CD8-positive, alpha-beta memory T cell (primary cell): ENCODE data around the gene DCC. TPM values are rescaled to one million over a fixed set of nuclear protein-coding genes. Genes with fewer than 3 reads are reported as not detected.

ENCODE experiments used
- CTCF ChIA-PET: fragments of 350-600 bp; sonication (Branson Sonifier 250); formaldehyde crosslinking; loops from one replicate; lab custom pipeline; 2021; ENCODE audit warnings: antibody characterized with exemption; lab: Charles Lee
- POLR2A ChIA-PET: fragments of 350-600 bp; sonication (Branson Sonifier 250); formaldehyde crosslinking; loops from one replicate; lab custom pipeline; 2021; ENCODE audit warnings: antibody characterized with exemption; lab: Charles Lee
- DNase-seq, 5 donors: peaks; one replicate each; pipeline versions ENCODE4 v3.0.0 to v3.0.0-alpha.2; 2020 to 2022; ENCODE audit warnings: mixed read lengths in 1 of 5
- H3K27ac ChIP-seq: one replicate; pipeline ENCODE4 v1.7.0; 2013; ENCODE audit warnings: low read depth, mild to moderate bottlenecking, low read length, moderate library complexity
- H3K27me3 ChIP-seq: 2 replicates; pipeline ENCODE4 v1.7.0; 2013; ENCODE audit warnings: low read length, mild to moderate bottlenecking; ENCODE audit not compliant: insufficient read depth, poor library complexity, severe bottlenecking
- H3K36me3 ChIP-seq: 2 replicates; pipeline ENCODE4 v1.7.0; 2013; ENCODE audit warnings: mild to moderate bottlenecking, low read length, moderate library complexity; ENCODE audit not compliant: insufficient read depth
- H3K4me1 ChIP-seq: 2 replicates; pipeline ENCODE4 v1.7.0; 2013; ENCODE audit warnings: mild to moderate bottlenecking, low read length, moderate library complexity; ENCODE audit not compliant: insufficient read depth
- H3K4me3 ChIP-seq: 2 replicates; pipeline ENCODE4 v1.7.0; 2013; ENCODE audit warnings: mild to moderate bottlenecking, low read length
- H3K9me3 ChIP-seq: 2 replicates; pipeline ENCODE4 v1.7.0; 2013; ENCODE audit warnings: mild to moderate bottlenecking, low read length
- H3K27ac Mint-ChIP-seq, 8 donors: one replicate each; pipeline ENCODE4 v1.8.0; 2020 to 2021; ENCODE audit warnings: mixed read lengths in 8 of 8, mild to moderate bottlenecking in 6 of 8, inconsistent platforms in 3 of 8, moderate library complexity in 3 of 8
- H3K27me3 Mint-ChIP-seq, 2 donors: one replicate each; pipeline ENCODE4 v1.8.0; 2020 to 2021; ENCODE audit warnings: mixed read lengths in 2 of 2, mild to moderate bottlenecking in 1 of 2, moderate library complexity in 1 of 2
- H3K36me3 Mint-ChIP-seq, 3 donors: one replicate each; pipeline ENCODE4 v1.8.0; 2020 to 2021; ENCODE audit warnings: mixed read lengths in 3 of 3, inconsistent platforms in 1 of 3, mild to moderate bottlenecking in 1 of 3
- H3K4me1 Mint-ChIP-seq, 3 donors: one replicate each; pipeline ENCODE4 v1.8.0; 2020 to 2021; ENCODE audit warnings: mixed read lengths in 3 of 3, inconsistent platforms in 1 of 3, mild to moderate bottlenecking in 1 of 3
- H3K4me3 Mint-ChIP-seq, 7 donors: one replicate each; pipeline ENCODE4 v1.8.0; 2020 to 2021; ENCODE audit warnings: mixed read lengths in 7 of 7, mild to moderate bottlenecking in 6 of 7, moderate library complexity in 4 of 7, inconsistent platforms in 2 of 7
- H3K9me3 Mint-ChIP-seq, 5 donors: one replicate each; pipeline ENCODE4 v1.8.0; 2020 to 2022; ENCODE audit warnings: mixed read lengths in 5 of 5, mild to moderate bottlenecking in 3 of 5, moderate library complexity in 2 of 5, inconsistent platforms in 1 of 5
- polyA plus RNA-seq: library from polyadenylated mRNA; unstranded; fragments of 300-500 nt; fragmentation: Illumina TruSeq; gene quantifications from one replicate; pipeline ENCODE4 v1.2.3, GENCODE V29; 2021
- total RNA-seq, 2 experiments: library from RNA; stranded (reverse); gene quantifications; one replicate each; pipeline ENCODE4 v1.2.3, GENCODE V29; 2021

The DCC gene
- total and polyA plus RNA-seq, 3 experiments from 2014 or later: not detected

DNA sequence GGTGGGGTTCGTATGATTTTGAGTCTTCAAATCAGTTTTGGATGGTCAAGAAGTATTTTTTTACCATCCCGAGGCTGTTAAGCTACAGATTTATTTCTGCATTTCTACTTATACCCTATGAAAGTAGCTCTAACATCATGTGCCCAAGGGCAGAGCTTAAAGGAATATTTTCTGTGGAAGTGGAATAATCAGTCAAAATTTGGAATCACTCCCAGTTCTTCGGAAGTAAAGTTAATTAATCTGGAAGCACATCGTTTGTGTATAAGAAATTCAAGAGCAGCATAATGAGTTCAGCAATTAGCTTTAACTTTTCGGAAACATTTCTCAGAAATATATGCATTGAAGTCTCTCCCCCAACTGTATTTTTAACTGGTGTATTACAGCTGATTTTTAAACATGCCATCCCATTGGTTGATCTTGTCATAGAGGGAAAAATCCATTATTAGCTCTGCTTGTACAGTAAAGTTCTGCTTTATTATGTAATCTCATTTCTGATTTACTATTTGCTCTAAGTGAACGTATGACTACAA is 510.1 kb downstream of the DCC start:
- Histone ChIP-seq H3K36me3 (no peaks in the 10 kb centered on the region), H3K9me3 (no peaks in the 10 kb centered on the region), H3K4me3 (no peak overlapping the region), H3K27me3 (no peaks in the 10 kb centered on the region), H3K4me1 (no peaks in the 10 kb centered on the region), H3K27ac (no peak overlapping the region)
- ChIA-PET POLR2A (no interaction called here), CTCF (no interaction called here)
- DNase-seq: no peak
- H3K36me3 Mint-ChIP-seq: no peaks in the 10 kb centered on the region
- H3K9me3 Mint-ChIP-seq: peaks cover 0 to 12% (median 0%) of the 10 kb centered on the region in 5 donors
- no peaks in the 10 kb centered on the region for H3K4me1 Mint-ChIP-seq
- no peak overlapping the region for H3K4me3 Mint-ChIP-seq
- no peak overlapping the region for H3K27ac Mint-ChIP-seq
- H3K27me3 Mint-ChIP-seq: no peaks in the 10 kb centered on the region

DNA sequence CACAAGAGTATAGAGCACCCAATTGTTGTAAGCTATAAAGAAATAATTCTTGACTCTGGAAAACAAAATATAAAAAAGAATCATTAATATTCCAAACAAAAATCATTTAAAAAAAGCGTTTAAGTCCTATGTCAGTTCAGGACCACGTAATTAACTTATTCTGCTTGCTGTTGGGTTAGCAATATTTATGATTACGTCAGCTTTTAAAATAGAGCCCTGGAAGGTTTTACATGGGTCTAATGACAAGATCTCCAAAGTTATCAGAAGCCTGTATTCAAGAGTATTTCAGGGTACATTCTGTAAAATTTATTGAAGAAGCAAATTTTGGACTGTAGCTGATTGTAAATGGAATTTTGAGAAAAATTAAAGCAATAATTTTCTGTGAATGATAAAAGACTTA is 521.6 kb downstream of the DCC start:
- Mint-ChIP-seq H3K36me3 (no peaks in the 10 kb centered on the region), H3K9me3 (peaks cover 2 to 13% (median 6%) of the 10 kb centered on the region in 5 donors), H3K27me3 (no peaks in the 10 kb centered on the region), H3K27ac (no peak overlapping the region), H3K4me3 (no peak overlapping the region), H3K4me1 (no peaks in the 10 kb centered on the region)
- Histone ChIP-seq H3K4me1 (no peaks in the 10 kb centered on the region), H3K9me3 (no peaks in the 10 kb centered on the region), H3K4me3 (no peak overlapping the region), H3K36me3 (no peaks in the 10 kb centered on the region), H3K27ac (no peak overlapping the region), H3K27me3 (no peaks in the 10 kb centered on the region)
- no peak for DNase-seq
- POLR2A ChIA-PET: no interaction called here
- CTCF ChIA-PET: no interaction called here

DNA sequence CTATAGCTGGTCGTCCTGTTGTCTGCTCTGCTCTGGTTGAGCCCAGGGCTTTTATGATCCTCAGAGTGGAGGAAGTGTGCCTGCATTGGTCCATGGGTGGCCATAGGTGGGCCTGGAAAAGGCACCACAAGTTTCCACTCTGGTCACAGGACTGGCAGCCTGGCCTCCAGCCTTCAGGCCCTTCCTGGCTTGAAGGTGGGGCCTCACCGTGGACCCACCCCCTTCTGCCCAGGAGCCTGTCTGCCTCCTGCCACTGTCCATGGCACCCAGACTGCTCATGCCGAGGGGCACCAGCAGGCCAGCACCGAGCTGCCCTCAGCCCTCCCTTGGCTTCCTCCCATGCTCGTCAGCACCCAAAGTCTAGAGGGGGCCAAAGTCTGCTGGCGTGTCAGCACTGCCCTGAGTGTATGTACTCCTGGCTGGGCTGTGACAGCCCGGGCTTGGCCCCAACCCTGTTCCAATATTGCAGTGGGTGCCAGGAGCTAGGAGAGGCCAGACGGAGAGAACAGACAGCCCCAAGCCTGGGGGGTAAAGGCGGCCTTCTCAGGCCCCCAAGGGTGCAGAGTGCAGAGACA is 529.4 kb downstream of the DCC start:
- peaks cover 2 to 13% (median 6%) of the 10 kb centered on the region in 5 donors for H3K9me3 Mint-ChIP-seq
- Histone ChIP-seq H3K27ac (no peak overlapping the region), H3K4me1 (no peaks in the 10 kb centered on the region), H3K36me3 (no peaks in the 10 kb centered on the region), H3K27me3 (no peaks in the 10 kb centered on the region), H3K9me3 (no peaks in the 10 kb centered on the region), H3K4me3 (no peak overlapping the region)
- CTCF ChIA-PET: no interaction called here
- H3K27me3 Mint-ChIP-seq: no peaks in the 10 kb centered on the region
- no peak for DNase-seq
- no peak overlapping the region for H3K27ac Mint-ChIP-seq
- no peak overlapping the region for H3K4me3 Mint-ChIP-seq
- no peaks in the 10 kb centered on the region for H3K36me3 Mint-ChIP-seq
- POLR2A ChIA-PET: no interaction called here
- H3K4me1 Mint-ChIP-seq: no peaks in the 10 kb centered on the region

DNA sequence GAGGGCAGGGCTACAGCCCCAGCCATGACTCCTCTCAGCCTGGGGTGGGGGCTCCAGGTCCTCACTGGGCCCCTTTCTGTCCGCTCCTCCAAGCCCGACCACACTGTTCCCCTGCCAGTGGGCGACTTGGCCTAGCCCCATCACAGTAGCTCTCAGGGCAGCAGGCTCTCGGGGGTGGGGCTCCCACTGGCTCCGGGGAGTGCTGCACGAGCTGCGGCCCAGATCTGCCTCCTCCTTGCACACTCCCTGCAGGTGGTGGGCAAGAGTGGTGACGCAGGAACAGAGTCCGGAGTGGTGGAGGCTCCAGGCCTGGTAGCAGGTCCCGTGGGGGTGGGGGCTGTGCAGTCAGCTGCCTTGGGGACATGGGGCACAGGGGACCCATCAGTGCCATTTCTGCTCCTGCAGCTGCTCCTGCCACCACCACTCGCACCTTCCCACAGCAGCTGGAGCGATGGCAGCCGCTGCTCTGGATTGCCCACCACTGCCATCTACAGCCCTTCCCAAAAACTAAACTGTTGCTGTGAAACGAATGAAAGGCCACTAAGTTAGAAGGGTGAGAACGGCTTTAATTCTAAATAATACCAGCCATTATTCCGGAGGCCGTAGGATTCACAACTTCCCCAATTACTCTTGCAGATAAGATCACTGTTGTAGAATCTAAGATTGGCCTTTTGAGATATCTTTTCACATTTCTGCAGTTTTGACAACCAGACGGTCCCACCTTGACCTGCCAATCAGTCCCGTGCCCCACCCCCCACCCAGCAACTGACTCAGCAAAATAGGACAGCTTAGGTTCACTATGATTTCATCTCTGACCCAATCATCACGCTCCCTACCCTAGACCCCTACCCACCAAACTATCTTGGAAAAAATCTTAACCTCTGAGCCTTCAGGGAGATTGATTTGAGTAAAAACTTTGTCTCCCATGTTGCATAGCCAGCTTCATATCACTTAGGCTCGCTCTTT is 530.2 kb downstream of the DCC start:
- POLR2A ChIA-PET: no interaction called here
- Histone ChIP-seq H3K27me3 (no peaks in the 10 kb centered on the region), H3K9me3 (no peaks in the 10 kb centered on the region), H3K4me1 (no peaks in the 10 kb centered on the region), H3K36me3 (no peaks in the 10 kb centered on the region), H3K4me3 (no peak overlapping the region), H3K27ac (no peak overlapping the region)
- no peak overlapping the region for H3K27ac Mint-ChIP-seq
- H3K27me3 Mint-ChIP-seq: no peaks in the 10 kb centered on the region
- CTCF ChIA-PET: no interaction called here
- H3K36me3 Mint-ChIP-seq: no peaks in the 10 kb centered on the region
- H3K4me1 Mint-ChIP-seq: no peaks in the 10 kb centered on the region
- no peak overlapping the region for H3K4me3 Mint-ChIP-seq
- peaks cover 2 to 15% (median 8%) of the 10 kb centered on the region in 5 donors for H3K9me3 Mint-ChIP-seq
- DNase-seq: no peak

DNA sequence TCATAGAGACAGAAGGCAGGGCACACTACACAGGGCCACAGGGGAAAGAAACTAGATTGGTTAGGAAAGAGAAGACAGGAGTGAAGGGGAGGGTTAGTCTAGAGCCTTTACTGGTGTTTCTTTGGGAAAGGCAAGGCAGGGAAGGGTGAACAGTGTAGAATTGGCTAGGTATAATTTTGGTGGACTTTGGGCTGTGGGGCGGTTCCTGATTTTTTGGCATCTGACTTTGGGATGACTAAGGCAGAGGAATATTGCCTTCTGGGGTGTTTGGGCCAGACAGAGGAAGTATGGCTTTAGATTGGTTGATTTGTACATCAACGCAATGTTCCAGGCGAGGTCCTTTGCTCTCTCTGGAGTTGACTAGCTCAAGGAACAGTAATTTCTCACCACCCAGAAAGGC is 534.8 kb downstream of the DCC start:
- no peaks in the 10 kb centered on the region for H3K36me3 ChIP-seq
- DNase-seq: no peak
- Mint-ChIP-seq H3K36me3 (no peaks in the 10 kb centered on the region), H3K4me1 (no peaks in the 10 kb centered on the region), H3K4me3 (no peak overlapping the region), H3K9me3 (peaks cover 2 to 17% (median 6%) of the 10 kb centered on the region in 5 donors), H3K27ac (peak overlapping the region in 1 of 8 donors; percentile 47), H3K27me3 (no peaks in the 10 kb centered on the region)
- POLR2A ChIA-PET: no interaction called here
- H3K27me3 ChIP-seq: no peaks in the 10 kb centered on the region
- no peak overlapping the region for H3K4me3 ChIP-seq
- CTCF ChIA-PET: no interaction called here
- H3K27ac ChIP-seq: no peak overlapping the region
- no peaks in the 10 kb centered on the region for H3K9me3 ChIP-seq
- H3K4me1 ChIP-seq: no peaks in the 10 kb centered on the region

DNA sequence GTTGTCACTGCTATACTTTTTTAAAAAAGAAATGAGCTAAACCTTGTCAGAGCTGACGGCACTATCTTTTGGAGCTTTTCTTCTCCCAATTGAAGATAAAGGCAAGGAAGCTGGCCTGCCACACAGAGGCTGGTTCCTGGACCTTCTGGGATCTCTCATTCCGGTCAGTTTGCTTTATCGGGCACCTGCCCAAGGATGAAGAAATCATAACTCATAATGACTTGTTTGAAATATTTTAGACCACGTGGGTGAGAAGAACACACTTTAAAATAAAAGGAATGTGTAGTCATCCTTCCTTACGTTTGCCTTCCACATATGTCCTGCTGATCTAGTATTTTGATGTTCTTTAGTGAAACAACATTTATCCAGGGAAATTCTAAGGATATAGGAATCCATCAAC is 535.7 kb downstream of the DCC start:
- DNase-seq: no peak
- no peaks in the 10 kb centered on the region for H3K4me1 Mint-ChIP-seq
- ChIA-PET POLR2A (no interaction called here), CTCF (no interaction called here)
- no peaks in the 10 kb centered on the region for H3K36me3 Mint-ChIP-seq
- no peak overlapping the region for H3K27ac Mint-ChIP-seq
- Histone ChIP-seq H3K4me3 (no peak overlapping the region), H3K27ac (no peak overlapping the region), H3K36me3 (no peaks in the 10 kb centered on the region), H3K9me3 (no peaks in the 10 kb centered on the region), H3K4me1 (no peaks in the 10 kb centered on the region), H3K27me3 (no peaks in the 10 kb centered on the region)
- H3K27me3 Mint-ChIP-seq: no peaks in the 10 kb centered on the region
- H3K9me3 Mint-ChIP-seq: peaks cover 3 to 13% (median 7%) of the 10 kb centered on the region in 5 donors
- H3K4me3 Mint-ChIP-seq: no peak overlapping the region

DNA sequence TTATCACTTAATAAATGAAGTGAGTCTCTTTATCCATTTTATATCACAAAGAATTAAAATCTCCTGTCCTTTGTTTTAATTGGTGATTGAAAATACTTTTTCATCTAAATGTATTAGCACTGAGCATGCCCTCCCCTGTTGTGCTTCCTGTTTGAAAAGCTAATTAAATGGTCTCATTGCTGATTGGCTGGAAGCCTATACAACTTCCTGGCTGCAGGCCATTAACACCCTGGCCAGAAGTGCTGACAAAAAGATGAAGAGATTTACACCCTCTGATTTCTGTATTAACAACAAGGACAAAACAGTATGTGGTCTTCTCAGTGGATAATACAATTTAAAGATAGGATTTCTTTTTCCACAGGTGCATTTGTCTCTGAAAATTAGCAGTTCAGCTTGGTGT is 548.0 kb downstream of the DCC start:
- H3K4me3 Mint-ChIP-seq: no peak overlapping the region
- no peak overlapping the region for H3K27ac ChIP-seq
- H3K27ac Mint-ChIP-seq: no peak overlapping the region
- H3K4me3 ChIP-seq: no peak overlapping the region
- POLR2A ChIA-PET: no interaction called here
- H3K4me1 ChIP-seq: no peaks in the 10 kb centered on the region
- no peaks in the 10 kb centered on the region for H3K36me3 Mint-ChIP-seq
- CTCF ChIA-PET: no interaction called here
- no peak for DNase-seq
- H3K9me3 ChIP-seq: no peaks in the 10 kb centered on the region
- peaks cover 7 to 13% (median 10%) of the 10 kb centered on the region in 5 donors for H3K9me3 Mint-ChIP-seq
- H3K27me3 ChIP-seq: no peaks in the 10 kb centered on the region
- no peaks in the 10 kb centered on the region for H3K4me1 Mint-ChIP-seq
- no peaks in the 10 kb centered on the region for H3K27me3 Mint-ChIP-seq
- no peaks in the 10 kb centered on the region for H3K36me3 ChIP-seq

DNA sequence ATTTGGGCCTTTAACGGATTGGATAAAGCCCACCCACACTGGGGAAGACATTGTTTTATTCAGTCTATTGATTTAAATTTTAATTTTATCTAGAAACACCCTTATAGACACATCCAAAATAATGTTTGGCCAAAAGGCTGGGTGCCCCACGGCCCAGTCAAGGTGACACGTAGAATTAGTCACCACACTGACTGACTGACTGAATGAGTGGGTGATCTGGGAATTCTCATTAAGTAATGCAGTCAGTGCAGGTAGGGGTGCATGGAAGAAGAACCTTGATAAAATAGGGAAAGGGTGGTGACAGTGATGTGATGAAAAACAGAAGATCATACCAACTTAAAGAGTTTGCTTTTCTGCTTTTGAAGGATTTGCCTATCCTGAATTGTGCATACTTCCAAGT is 554.8 kb downstream of the DCC start:
- Mint-ChIP-seq H3K4me3 (no peak overlapping the region), H3K4me1 (no peaks in the 10 kb centered on the region), H3K27me3 (no peaks in the 10 kb centered on the region), H3K36me3 (no peaks in the 10 kb centered on the region), H3K9me3 (peaks cover 2 to 9% (median 5%) of the 10 kb centered on the region in 5 donors), H3K27ac (no peak overlapping the region)
- POLR2A ChIA-PET: no interaction called here
- Histone ChIP-seq H3K9me3 (no peaks in the 10 kb centered on the region), H3K36me3 (no peaks in the 10 kb centered on the region), H3K4me1 (no peaks in the 10 kb centered on the region), H3K27ac (no peak overlapping the region), H3K27me3 (no peaks in the 10 kb centered on the region), H3K4me3 (no peak overlapping the region)
- peak in 1 of 5 donors; percentile 0 for DNase-seq
- CTCF ChIA-PET: no interaction called here
